GM13977 (cell line): ENCODE data around the gene ANAPC5.
A peak's percentile ranks its signal among the peaks of the same experiment; 100 is the strongest.

Source experiments
- DNase-seq: peaks from one replicate; pipeline ENCODE4 v3.0.0; 2012; ENCODE audit warnings: low spot score
- CTCF ChIP-seq: IDR thresholded peaks from 2 replicates; pipeline ENCODE4 v1.5.1; 2012; ENCODE audit warnings: mild to moderate bottlenecking, control low read depth; ENCODE audit not compliant: insufficient read depth; ENCODE audit errors: extremely low read depth, missing control alignments
- in situ Hi-C: fragments of 300-500 bp; cut with MboI; formaldehyde crosslinking; loops from one replicate; pipeline ENCODE4 v1.12.0; 2022; ENCODE audit warnings: low sequenced_read_pairs, low pct_unique_long_range_greater_than_20kb, mixed read lengths, inconsistent platforms; ENCODE audit not compliant: unreplicated experiment

ANAPC5 gene

GRCh38 chr12:121351820-121352681 is at the start of gene ANAPC5:
ANAPC5 (minus strand) TSS chr12:121352411; CDS start chr12:121352340, 71 bp downstream.
- peak; percentile 93 for DNase-seq
- no peak for TF ChIP-seq CTCF
- in situ Hi-C loops, result no loop called here

- no peak for TF ChIP-seq CTCF
- DNase-seq, result peak; percentile 70
- in situ Hi-C loops, result no loop called here
Measured at GRCh38 chr12:121400332-121401139, 48.3 kb upstream of the ANAPC5 start.

- in situ Hi-C loops, result no loop called here
- no peak for TF ChIP-seq CTCF
Measured at GRCh38 chr12:121399391-121400331, 47.5 kb upstream of the ANAPC5 start, which contains the start of gene RNF34. RNF34 (plus strand) TSS chr12:121400118; CDS start chr12:121400213, 95 bp downstream.

GRCh38 chr12:121398355-121398754 is 46.1 kb upstream of the ANAPC5 start:
- in situ Hi-C loops, result no loop called here
- no peak for DNase-seq
- no peak for TF ChIP-seq CTCF

More at GRCh38 chr12:121399391-121400331, 47.5 kb upstream of the ANAPC5 start, which contains the start of gene RNF34:
- DNase-seq, result peak; percentile 96

GRCh38 chr12:121397521-121397920 is 45.3 kb upstream of the ANAPC5 start:
- in situ Hi-C loops, result no loop called here
- TF ChIP-seq CTCF, result no peak
- no peak for DNase-seq
